GM12874 (cell line): ENCODE data around the gene SPECC1.

ENCODE experiments used
- CTCF ChIP-seq: IDR thresholded peaks from 2 replicates; pipeline ENCODE4 v1.5.1; 2011; ENCODE audit warnings: low read depth, mild to moderate bottlenecking, control low read depth, low read length, moderate library complexity; ENCODE audit not compliant: insufficient read depth

Gene SPECC1

GRCh38 chr17:20314834-20315233, 305.7 kb downstream of the SPECC1 start:
- no peak for TF ChIP-seq CTCF

- TF ChIP-seq CTCF, result no peak
Measured at GRCh38 chr17:20315311-20315710, 306.2 kb downstream of the SPECC1 start.

GRCh38 chr17:20315821-20316220, 306.7 kb downstream of the SPECC1 start:
- TF ChIP-seq CTCF, result no peak

- TF ChIP-seq CTCF, result peak; percentile 81
Measured at GRCh38 chr17:20320535-20321229, 311.5 kb downstream of the SPECC1 start.
